Right lobe of liver (tissue), 6 donors: ENCODE measurements around the gene GATM. TPM values are rescaled to one million over a fixed set of nuclear protein-coding genes. Genes with fewer than 3 reads are reported as not detected.

Experiments
- ATAC-seq, 4 donors: fragments of 200-7000 bp; cut with Tn5 transposase; one replicate each; pipeline ENCODE4 v1.9.1; 2020; ENCODE audit warnings: mild to moderate bottlenecking in 4 of 4, moderate library complexity in 4 of 4
- DNase-seq, 3 donors: peaks; one replicate each; pipeline ENCODE4 v3.0.0-alpha.2; 2020
- H3K27ac ChIP-seq, 3 donors: fragments of 200-600 bp; one replicate each; pipeline ENCODE4 v1.8.0; 2022
- H3K27me3 ChIP-seq, 2 donors: fragments of 200-600 bp; one replicate each; pipeline ENCODE4 v1.8.0; 2022
- H3K36me3 ChIP-seq, 4 donors: fragments of 200-600 bp; sonication (generic) in 1 of 4; one replicate each; pipeline versions ENCODE4 v1.5.1 to v1.8.0; 2017 to 2022; ENCODE audit warnings: control low read depth in 1 of 4
- H3K4me1 ChIP-seq, 4 donors: fragments of 200-600 bp; sonication (generic) in 1 of 4; one replicate each; pipeline versions ENCODE4 v1.5.1 to v1.8.0; 2017 to 2022; ENCODE audit warnings: control low read depth in 1 of 4
- H3K4me3 ChIP-seq, 3 donors: fragments of 200-600 bp; one replicate each; pipeline ENCODE4 v1.8.0; 2022
- H3K9me3 ChIP-seq, 4 donors: fragments of 200-600 bp; sonication (generic) in 1 of 4; one replicate each; pipeline versions ENCODE4 v1.5.1 to v1.8.0; 2017 to 2022; ENCODE audit warnings: control low read depth in 1 of 4
- CTCF ChIP-seq, 4 donors: fragments of 200-600 bp in 3 of 4; fragments of 450-650 bp in 1 of 4; IDR thresholded peaks; one replicate each; pipeline versions ENCODE4 v1.5.1 to v1.8.0; 2016 to 2022; ENCODE audit warnings: antibody characterized with exemption in 4 of 4, mild to moderate bottlenecking in 2 of 4
- POLR2A ChIP-seq: fragments of 450-650 bp; IDR thresholded peaks from one replicate; pipeline ENCODE4 v1.6.1; 2017; ENCODE audit warnings: antibody characterized with exemption, mild to moderate bottlenecking
- WGBS: methylation state at CpG from one replicate; pipeline ENCODE4 v1.1.6; 2018; ENCODE audit warnings: low coverage, low lambda C conversion rate; ENCODE audit not compliant: insufficient coverage; ENCODE audit errors: missing lambda C conversion rate; 5-methylcytosine and 5-hydroxymethylcytosine counted together
- intact Hi-C, 2 donors: fragments of 100-400 bp; cut with DNase I; formaldehyde crosslinking; loops; one replicate each; pipeline versions ENCODE4 v1.11.2 to v1.14.1; 2022
- total RNA-seq, 6 experiments: library from RNA; depleted of rRNA in 2 of 6; stranded (reverse); fragments of >200 nt in 2 of 6; fragmentation: NEBNext Ultra II Directional in 3 of 6; extraction: Animal tissue kit (Norgen Biotek cat#: 25700) in 3 of 6; gene quantifications; one replicate each; pipeline versions ENCODE4 v1.1.0 to v1.2.4, GENCODE V29; 2016 to 2023
- donor health status: DM: no; HTN: yes; CAD: no.
- donor health status: DM: no; HTN: no; CAD: no.
- donor health status: DM: no; HTN: no; CAD: no.
- donor health status: DM: no; HTN: yes; CAD: no.
- donor health status: DM: no; HTN: yes; CAD: no.

Gene GATM
- total RNA-seq, 6 experiments from 2014 or later = 404 to 1,363 (median 579) TPM

DNA sequence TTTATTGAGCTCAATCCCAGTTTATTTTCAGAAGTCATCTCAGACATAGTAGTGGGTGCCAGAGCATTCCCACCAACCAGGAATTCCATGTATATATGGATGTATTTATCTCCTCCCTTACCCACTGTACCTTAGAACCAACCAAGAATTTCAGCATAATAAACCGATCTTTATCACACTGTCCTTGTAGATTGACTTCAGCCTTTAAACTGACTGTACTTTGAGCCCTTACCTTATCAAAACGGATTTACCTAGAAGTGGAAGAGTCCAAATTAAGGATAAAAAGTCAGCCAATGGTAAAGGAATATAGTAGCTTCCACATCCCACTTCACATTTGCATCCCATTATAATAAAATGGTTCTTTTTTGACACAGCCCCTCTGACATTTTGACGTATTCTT is 37.9 kb downstream of the GATM start:
- peaks cover 0 to 52% (median 14%) of the 10 kb centered on the region in 4 donors for H3K4me1 ChIP-seq
- DNase-seq (no peak), ATAC-seq (peak in 1 of 4 donors; percentile 10)
- H3K9me3 ChIP-seq = no peaks in the 10 kb centered on the region
- H3K36me3 ChIP-seq = no peaks in the 10 kb centered on the region
- TF ChIP-seq CTCF (IDR thresholded peaks at IDR 0.05) (no peak), POLR2A (no peak)
- WGBS = 53% methylated on average over 3 of the region's 3 CpGs
- no peak overlapping the region for H3K4me3 ChIP-seq
- H3K27me3 ChIP-seq = no peaks in the 10 kb centered on the region
- no peak overlapping the region for H3K27ac ChIP-seq
- intact Hi-C loops = no loop called here

- no peak overlapping the region for H3K27ac ChIP-seq
- 40% methylated on average over 3 of the region's 3 CpGs for WGBS
- no peak for DNase-seq
- intact Hi-C loops = no loop called here
- H3K36me3 ChIP-seq = no peaks in the 10 kb centered on the region
- peak in 2 of 4 donors; percentile 4 to 16 for ATAC-seq
- no peak overlapping the region for H3K4me3 ChIP-seq
- H3K4me1 ChIP-seq = peaks cover 0 to 50% (median 17%) of the 10 kb centered on the region in 4 donors
- no peaks in the 10 kb centered on the region for H3K9me3 ChIP-seq
- no peaks in the 10 kb centered on the region for H3K27me3 ChIP-seq
- no peak for TF ChIP-seq POLR2A
- TF ChIP-seq CTCF (IDR thresholded peaks at IDR 0.05) = no peak
Observed at GRCh38 chr15:45338417-45338816, 39.9 kb downstream of the GATM start.

- WGBS = 60% methylated on average over 1 of the region's 1 CpG
- no peak for TF ChIP-seq CTCF (IDR thresholded peaks at IDR 0.05)
- no peak for TF ChIP-seq POLR2A
- no peaks in the 10 kb centered on the region for H3K36me3 ChIP-seq
- H3K27ac ChIP-seq = no peak overlapping the region
- ATAC-seq (no peak), DNase-seq (no peak)
- no peak overlapping the region for H3K4me3 ChIP-seq
- no peaks in the 10 kb centered on the region for H3K9me3 ChIP-seq
- intact Hi-C loops = no loop called here
- peaks cover 0 to 41% (median 14%) of the 10 kb centered on the region in 4 donors for H3K4me1 ChIP-seq
- no peaks in the 10 kb centered on the region for H3K27me3 ChIP-seq
Observed at GRCh38 chr15:45337224-45337623, 41.1 kb downstream of the GATM start.

DNA sequence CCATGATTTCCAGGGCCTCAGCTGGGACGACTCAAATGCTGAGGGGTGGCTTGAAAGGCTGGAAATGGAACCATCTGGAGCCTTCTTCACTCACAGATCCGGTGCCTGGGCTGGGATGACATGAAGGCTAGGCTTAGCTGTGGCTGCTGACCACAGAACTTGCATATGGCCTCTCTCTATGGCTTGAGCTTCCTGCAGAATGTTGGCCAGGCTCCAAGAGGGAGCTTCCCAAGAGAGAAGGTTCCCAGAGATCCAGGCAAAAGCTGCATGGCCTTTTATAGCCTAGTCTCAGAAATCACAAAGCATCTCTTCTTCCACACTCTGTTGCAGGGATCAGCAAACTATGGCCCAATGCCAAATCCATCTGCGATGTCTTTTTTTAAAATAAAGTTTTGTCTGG is 44.8 kb downstream of the GATM start:
- WGBS = 38% methylated on average over 2 of the region's 3 CpGs
- no peaks in the 10 kb centered on the region for H3K9me3 ChIP-seq
- ATAC-seq (peak; percentile 38 to 59 (median 45)), DNase-seq (peak in 1 of 3 donors; percentile 27)
- TF ChIP-seq CTCF (IDR thresholded peaks at IDR 0.05) = no peak
- TF ChIP-seq POLR2A = no peak
- intact Hi-C loops = no loop called here
- no peak overlapping the region for H3K4me3 ChIP-seq
- H3K27ac ChIP-seq = no peak overlapping the region
- H3K36me3 ChIP-seq = no peaks in the 10 kb centered on the region
- H3K4me1 ChIP-seq = peaks cover 0 to 19% (median 7%) of the 10 kb centered on the region in 4 donors
- no peaks in the 10 kb centered on the region for H3K27me3 ChIP-seq

GRCh38 chr15:45332694-45333093 is 45.6 kb downstream of the GATM start:
- no peaks in the 10 kb centered on the region for H3K9me3 ChIP-seq
- DNase-seq = no peak
- no peak for TF ChIP-seq CTCF (IDR thresholded peaks at IDR 0.05)
- TF ChIP-seq POLR2A = no peak
- ATAC-seq = peak in 1 of 4 donors; percentile 26
- peaks cover 0 to 19% (median 7%) of the 10 kb centered on the region in 4 donors for H3K4me1 ChIP-seq
- H3K27me3 ChIP-seq = no peaks in the 10 kb centered on the region
- intact Hi-C loops = no loop called here
- WGBS = 94% methylated on average over 12 of the region's 12 CpGs
- H3K36me3 ChIP-seq = no peaks in the 10 kb centered on the region
- no peak overlapping the region for H3K4me3 ChIP-seq
- H3K27ac ChIP-seq = no peak overlapping the region
